Measurements from ENCODE around the gene CDH18.

The CDH18 gene

DNA sequence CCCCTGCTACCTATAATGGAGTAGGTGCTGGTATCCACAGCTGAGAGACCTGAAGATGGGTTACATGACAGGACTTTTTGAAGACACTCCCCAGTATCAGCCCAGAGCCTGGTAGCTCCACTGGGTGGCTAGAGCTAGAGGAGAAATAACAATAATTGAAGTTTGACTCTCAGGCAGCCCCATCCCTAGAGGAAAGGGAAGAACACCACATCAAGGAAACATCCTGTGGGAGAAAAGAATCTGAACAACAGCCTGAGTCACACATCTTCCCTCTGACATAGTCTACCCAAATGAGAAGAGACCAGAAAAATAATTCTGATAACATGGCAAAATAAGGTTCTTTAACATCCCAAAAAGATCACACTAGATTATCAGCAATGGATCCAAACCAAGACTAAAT lies 432.1 kb downstream of the CDH18 start:
- no peaks in the 10 kb centered on the region for H4K20me1 ChIP-seq (ENCODE audit: low read depth, low read length)
- H3K9ac ChIP-seq (ENCODE audit: low read length) = no peak overlapping the region

GRCh38 chr5:19555436-19555835 lies 432.6 kb downstream of the CDH18 start:
- H3K9me2 ChIP-seq (replicated peaks; ENCODE audit: insufficient read depth, low read length) = no peaks in the 10 kb centered on the region
- no peak overlapping the region for H3K4me2 ChIP-seq (ENCODE audit: low read depth, low read length, poor library complexity, severe bottlenecking)
- H2AFZ ChIP-seq (ENCODE audit: low read depth, low read length, severe bottlenecking) = no peak overlapping the region
- no peaks in the 10 kb centered on the region for H3K79me2 ChIP-seq (ENCODE audit: insufficient read depth, low read length)
- no peaks in the 10 kb centered on the region for H4K20me1 ChIP-seq (ENCODE audit: low read depth, low read length)
- TF ChIP-seq EZH2phosphoT487 (conservative IDR thresholded peaks at IDR 0.05; ENCODE audit: low read length) = no peak
- TF ChIP-seq, protein P1, sequence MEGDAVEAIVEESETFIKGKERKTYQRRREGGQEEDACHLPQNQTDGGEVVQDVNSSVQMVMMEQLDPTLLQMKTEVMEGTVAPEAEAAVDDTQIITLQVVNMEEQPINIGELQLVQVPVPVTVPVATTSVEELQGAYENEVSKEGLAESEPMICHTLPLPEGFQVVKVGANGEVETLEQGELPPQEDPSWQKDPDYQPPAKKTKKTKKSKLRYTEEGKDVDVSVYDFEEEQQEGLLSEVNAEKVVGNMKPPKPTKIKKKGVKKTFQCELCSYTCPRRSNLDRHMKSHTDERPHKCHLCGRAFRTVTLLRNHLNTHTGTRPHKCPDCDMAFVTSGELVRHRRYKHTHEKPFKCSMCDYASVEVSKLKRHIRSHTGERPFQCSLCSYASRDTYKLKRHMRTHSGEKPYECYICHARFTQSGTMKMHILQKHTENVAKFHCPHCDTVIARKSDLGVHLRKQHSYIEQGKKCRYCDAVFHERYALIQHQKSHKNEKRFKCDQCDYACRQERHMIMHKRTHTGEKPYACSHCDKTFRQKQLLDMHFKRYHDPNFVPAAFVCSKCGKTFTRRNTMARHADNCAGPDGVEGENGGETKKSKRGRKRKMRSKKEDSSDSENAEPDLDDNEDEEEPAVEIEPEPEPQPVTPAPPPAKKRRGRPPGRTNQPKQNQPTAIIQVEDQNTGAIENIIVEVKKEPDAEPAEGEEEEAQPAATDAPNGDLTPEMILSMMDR (IDR thresholded peaks at IDR 0.05; ENCODE audit: insufficient read depth, low read length, poor library complexity, severe bottlenecking) = no peak
- H3F3A ChIP-seq (ENCODE audit: insufficient read depth) = no peaks in the 10 kb centered on the region
- no peaks in the 10 kb centered on the region for H3K9me3 ChIP-seq (ENCODE audit: insufficient read depth, low read length)
- no peak overlapping the region for H3K4me3 ChIP-seq (ENCODE audit: insufficient read depth, low read length, poor library complexity, severe bottlenecking)
- no peaks in the 10 kb centered on the region for H3K27me3 ChIP-seq (ENCODE audit: low read length)
- H3K27ac ChIP-seq (ENCODE audit: low read depth, low read length) = no peak overlapping the region
- no peak overlapping the region for H3K9ac ChIP-seq (ENCODE audit: low read length)
- H3K36me3 ChIP-seq (ENCODE audit: low read length) = no peaks in the 10 kb centered on the region

More for the DNA sequence above, 432.1 kb downstream of the CDH18 start:
- no peak overlapping the region for H3K4me3 ChIP-seq (ENCODE audit: insufficient read depth, low read length, poor library complexity, severe bottlenecking)
- H2AFZ ChIP-seq (ENCODE audit: low read depth, low read length, severe bottlenecking) = no peak overlapping the region
- no peak overlapping the region for H3K27ac ChIP-seq (ENCODE audit: low read depth, low read length)
- no peaks in the 10 kb centered on the region for H3K79me2 ChIP-seq (ENCODE audit: insufficient read depth, low read length)
- H3K9me2 ChIP-seq (replicated peaks; ENCODE audit: insufficient read depth, low read length) = no peaks in the 10 kb centered on the region
- no peaks in the 10 kb centered on the region for H3K36me3 ChIP-seq (ENCODE audit: low read length)
- TF ChIP-seq EZH2phosphoT487 (conservative IDR thresholded peaks at IDR 0.05; ENCODE audit: low read length) = no peak
- TF ChIP-seq, protein P1 (IDR thresholded peaks at IDR 0.05; ENCODE audit: insufficient read depth, low read length, poor library complexity, severe bottlenecking) = no peak
- H3K9me3 ChIP-seq (ENCODE audit: insufficient read depth, low read length) = no peaks in the 10 kb centered on the region
- H3K27me3 ChIP-seq (ENCODE audit: low read length) = no peaks in the 10 kb centered on the region
- no peak overlapping the region for H3K4me2 ChIP-seq (ENCODE audit: low read depth, low read length, poor library complexity, severe bottlenecking)
- no peaks in the 10 kb centered on the region for H3F3A ChIP-seq (ENCODE audit: insufficient read depth)

DNA sequence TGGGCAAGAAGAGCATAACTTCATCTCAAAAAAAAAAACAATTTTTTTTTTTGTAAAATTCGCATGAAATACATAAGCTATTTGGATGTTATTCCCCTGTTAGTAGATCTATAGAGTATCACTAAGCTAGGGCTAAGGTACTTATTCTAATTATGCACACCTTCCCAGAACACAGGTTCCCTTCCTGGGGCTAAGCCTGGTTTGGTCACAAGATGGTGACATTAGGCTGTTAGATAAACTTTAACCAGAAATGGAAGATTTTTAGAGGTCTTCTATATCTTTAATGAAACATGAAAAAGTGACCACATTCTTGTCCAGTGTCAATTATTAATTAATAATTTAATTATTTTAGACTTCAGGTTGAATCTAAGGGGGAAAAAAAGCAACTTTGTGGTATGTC lies 433.5 kb downstream of the CDH18 start:
- Histone ChIP-seq H3K79me2 (ENCODE audit: insufficient read depth, low read length) (no peaks in the 10 kb centered on the region), H3K36me3 (ENCODE audit: low read length) (no peaks in the 10 kb centered on the region), H3K9ac (ENCODE audit: low read length) (no peak overlapping the region), H3K9me2 (replicated peaks; ENCODE audit: insufficient read depth, low read length) (no peaks in the 10 kb centered on the region), H2AFZ (ENCODE audit: low read depth, low read length, severe bottlenecking) (no peak overlapping the region), H3K9me3 (ENCODE audit: insufficient read depth, low read length) (no peaks in the 10 kb centered on the region), H3K4me2 (ENCODE audit: low read depth, low read length, poor library complexity, severe bottlenecking) (no peak overlapping the region), H4K20me1 (ENCODE audit: low read depth, low read length) (no peaks in the 10 kb centered on the region), H3F3A (ENCODE audit: insufficient read depth) (no peaks in the 10 kb centered on the region), H3K27me3 (ENCODE audit: low read length) (no peaks in the 10 kb centered on the region), H3K4me3 (ENCODE audit: insufficient read depth, low read length, poor library complexity, severe bottlenecking) (no peak overlapping the region), H3K27ac (ENCODE audit: low read depth, low read length) (no peak overlapping the region)
- TF ChIP-seq EZH2phosphoT487 (conservative IDR thresholded peaks at IDR 0.05; ENCODE audit: low read length) = no peak
- TF ChIP-seq, protein P1 (IDR thresholded peaks at IDR 0.05; ENCODE audit: insufficient read depth, low read length, poor library complexity, severe bottlenecking) = no peak

Data from SU-DHL-6 (cell line).